LNCaP clone FGC (cell line): ENCODE measurements around the gene CACNG6.
"Not testable (repeated sequence)": the region's sequence is repeated elsewhere in the genome, so short reads cannot be mapped to it uniquely, and the experiment has no call there.

Experiments used
- DNase-seq: peaks from one replicate; pipeline ENCODE4 v3.0.0-alpha.2; 2011; ENCODE audit warnings: low read depth
- H3K4me3 ChIP-seq: 2 replicates; pipeline ENCODE4 v1.5.1; 2011; ENCODE audit warnings: mild to moderate bottlenecking, low read depth, low read length, control low read depth
- CTCF ChIP-seq: IDR thresholded peaks from 2 replicates; pipeline ENCODE4 v1.5.1; 2012; ENCODE audit warnings: mild to moderate bottlenecking; ENCODE audit not compliant: control insufficient read depth, insufficient read depth; ENCODE audit errors: extremely low read depth

The CACNG6 gene

GRCh38 chr19:53947624-53948023 is 43.8 kb upstream of the CACNG6 start:
- DNase-seq = no peak
- TF ChIP-seq CTCF = no peak
- no peak overlapping the region for H3K4me3 ChIP-seq

GRCh38 chr19:53948611-53949010 is 42.8 kb upstream of the CACNG6 start:
- not testable (repeated sequence) for H3K4me3 ChIP-seq, DNase-seq

GRCh38 chr19:53951436-53951835 is 40.0 kb upstream of the CACNG6 start:
- no peak for TF ChIP-seq CTCF
- H3K4me3 ChIP-seq = no peak overlapping the region
- DNase-seq = no peak

- TF ChIP-seq CTCF = no peak
- no peak for DNase-seq
- no peak overlapping the region for H3K4me3 ChIP-seq
Observed at GRCh38 chr19:53951947-53952346, 39.5 kb upstream of the CACNG6 start.

- no peak for TF ChIP-seq CTCF
- no peak overlapping the region for H3K4me3 ChIP-seq
- DNase-seq = no peak
Observed at GRCh38 chr19:53953383-53953782, 38.1 kb upstream of the CACNG6 start.

GRCh38 chr19:53957448-53958167 is 33.8 kb upstream of the CACNG6 start:
- no peak for DNase-seq
- no peak overlapping the region for H3K4me3 ChIP-seq
- no peak for TF ChIP-seq CTCF

GRCh38 chr19:53958168-53958571 is 33.3 kb upstream of the CACNG6 start:
- TF ChIP-seq CTCF = no peak
- no peak for DNase-seq
- no peak overlapping the region for H3K4me3 ChIP-seq
